Testis (tissue), 2 donors: ENCODE results near the gene HFM1.

Experiments
- POLR2A ChIP-seq: fragments of 450-650 bp; IDR thresholded peaks from one replicate; pipeline ENCODE4 v1.6.1; 2017; ENCODE audit warnings: antibody characterized with exemption, mild to moderate bottlenecking, moderate library complexity
- TF ChIP-seq, protein P1 (sequence below), 3 experiments: fragments of 450-650 bp in 2 of 3; fragments of 200-600 bp in 1 of 3; sonication (generic) in 1 of 3; IDR thresholded peaks; one replicate each; pipeline ENCODE4 v1.5.1; 2016 to 2019; ENCODE audit warnings: antibody characterized with exemption in 3 of 3, mild to moderate bottlenecking in 2 of 3, moderate library complexity in 1 of 3

DNA sequence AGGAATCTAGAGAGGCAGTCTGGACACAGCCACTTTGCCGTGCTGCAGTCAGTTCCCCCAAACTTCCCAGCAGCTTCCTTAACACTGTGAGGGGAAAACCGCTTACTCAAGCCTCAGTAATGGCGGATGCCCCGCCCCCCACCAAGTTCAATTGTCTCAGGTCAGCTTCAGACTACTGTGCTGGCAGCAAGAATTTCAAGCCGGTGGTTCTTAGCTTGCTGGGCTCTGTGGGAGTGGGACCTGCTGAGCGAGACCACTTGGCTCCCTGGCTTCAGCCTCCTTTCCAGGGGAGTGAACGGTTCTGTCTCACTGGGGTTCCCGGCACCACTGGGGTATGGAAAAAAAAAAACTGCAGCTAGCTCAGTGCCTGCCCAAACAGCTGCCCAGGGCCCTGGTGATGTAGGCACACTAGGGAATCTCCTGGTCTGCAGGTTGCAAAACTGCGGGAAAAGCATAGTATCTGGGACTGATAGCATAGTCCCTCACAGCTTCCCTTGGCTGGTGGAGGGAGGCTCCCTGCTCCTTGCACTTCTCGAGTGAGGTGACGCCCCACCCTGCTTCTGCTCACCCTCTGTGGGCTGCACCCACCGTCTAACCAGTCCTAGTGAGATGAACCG is 23.7 kb upstream of the HFM1 start:
- TF ChIP-seq, protein P1, sequence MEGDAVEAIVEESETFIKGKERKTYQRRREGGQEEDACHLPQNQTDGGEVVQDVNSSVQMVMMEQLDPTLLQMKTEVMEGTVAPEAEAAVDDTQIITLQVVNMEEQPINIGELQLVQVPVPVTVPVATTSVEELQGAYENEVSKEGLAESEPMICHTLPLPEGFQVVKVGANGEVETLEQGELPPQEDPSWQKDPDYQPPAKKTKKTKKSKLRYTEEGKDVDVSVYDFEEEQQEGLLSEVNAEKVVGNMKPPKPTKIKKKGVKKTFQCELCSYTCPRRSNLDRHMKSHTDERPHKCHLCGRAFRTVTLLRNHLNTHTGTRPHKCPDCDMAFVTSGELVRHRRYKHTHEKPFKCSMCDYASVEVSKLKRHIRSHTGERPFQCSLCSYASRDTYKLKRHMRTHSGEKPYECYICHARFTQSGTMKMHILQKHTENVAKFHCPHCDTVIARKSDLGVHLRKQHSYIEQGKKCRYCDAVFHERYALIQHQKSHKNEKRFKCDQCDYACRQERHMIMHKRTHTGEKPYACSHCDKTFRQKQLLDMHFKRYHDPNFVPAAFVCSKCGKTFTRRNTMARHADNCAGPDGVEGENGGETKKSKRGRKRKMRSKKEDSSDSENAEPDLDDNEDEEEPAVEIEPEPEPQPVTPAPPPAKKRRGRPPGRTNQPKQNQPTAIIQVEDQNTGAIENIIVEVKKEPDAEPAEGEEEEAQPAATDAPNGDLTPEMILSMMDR (IDR thresholded peaks at IDR 0.05): no peak
- TF ChIP-seq POLR2A: no peak
